ENCODE results near the gene MAP7D2. TPM values are rescaled to one million over a fixed set of nuclear protein-coding genes. Genes with fewer than 3 reads are reported as not detected.

MAP7D2 gene
- total and polyA plus RNA-seq, 2 of the 13 experiments (the other 11 are each of a cell fraction or from before 2014, with no cell fraction given): 9.6 to 10.5 TPM

GRCh38 chrX:20056704-20057103 lies 60.0 kb downstream of the MAP7D2 start:
- no peaks in the 10 kb centered on the region for H3K4me1 ChIP-seq (ENCODE audit: insufficient read depth, low read length)
- ATAC-seq: no peak
- CTCF ChIA-PET (ENCODE audit: low intra/inter-chr PET ratio, low total read pairs): no interaction called here

DNA sequence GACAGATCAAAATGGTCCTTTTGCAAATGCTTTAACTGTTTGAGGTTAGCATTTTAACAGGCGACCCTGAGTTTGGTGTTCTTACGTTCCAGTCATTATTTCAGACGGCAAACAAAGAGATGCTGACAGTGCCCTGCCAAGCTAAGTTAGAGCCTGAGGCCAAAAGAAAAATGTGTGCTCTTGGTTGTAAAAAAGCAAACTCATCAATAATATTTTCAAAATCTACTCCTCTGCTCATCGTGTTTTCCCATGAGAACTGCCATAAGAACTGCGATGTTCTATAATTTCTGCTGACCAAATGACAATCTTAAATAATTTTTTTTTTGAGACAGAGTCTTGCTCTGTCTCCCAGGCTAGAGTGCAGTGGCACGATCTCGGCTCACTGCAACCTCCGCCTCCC lies 63.2 kb downstream of the MAP7D2 start:
- Histone ChIP-seq H3K4me3 (replicated peaks in 1 of 3; ENCODE audit: insufficient read depth in 1 of 3, low read depth in 2 of 3, low read length in 3 of 3) (no peak overlapping the region), H3K9me3 (ENCODE audit: low read length) (no peaks in the 10 kb centered on the region), H3K27me3 (ENCODE audit: control insufficient read depth in 1 of 2, insufficient read depth in 2 of 2, low read length in 2 of 2) (no peaks in the 10 kb centered on the region), H3K79me2 (ENCODE audit: insufficient read depth, low read length) (no peaks in the 10 kb centered on the region), H3K4me2 (ENCODE audit: low read depth, low read length) (no peak overlapping the region), H2AFZ (ENCODE audit: low read length) (no peak overlapping the region), H3K36me3 (replicated peaks in 1 of 2; ENCODE audit: control insufficient read depth in 1 of 2, insufficient read depth in 2 of 2, low read length in 2 of 2) (0 out of 5 replicates have a peak, but pooled peaks cover 0 to 2% of the 10 kb centered on the region in 2 experiments), H3K4me1 (ENCODE audit: insufficient read depth, low read length) (no peaks in the 10 kb centered on the region), H4K20me1 (ENCODE audit: insufficient read depth, low read length) (no peaks in the 10 kb centered on the region), H3K27ac (ENCODE audit: extremely low read length, insufficient read depth, low read length) (no peak overlapping the region), H3K9ac (ENCODE audit: insufficient read depth, low read depth, low read length) (no peak overlapping the region)
- DNase-seq (ENCODE audit: low spot score) (no peak), FAIRE-seq (no peak), ATAC-seq (no peak)
- peak; percentile 53; the same call in 1 of the 2 replicates for TF ChIP-seq MAFF (IDR thresholded peaks at IDR 0.05; ENCODE audit: low read depth, low read length)
- TF ChIP-seq MAFK (conservative IDR thresholded peaks at IDR 0.05 in 1 of 2, IDR thresholded peaks at IDR 0.05 in 1 of 2; ENCODE audit: low read length in 2 of 2): peak; percentile 6 to 47; a peak in 1 of 4 replicates
- no peak for TF ChIP-seq ISX (CRISPR knock-in tag; conservative IDR thresholded peaks at IDR 0.05)
- 98% methylated on average over 8 of the region's 8 CpGs for WGBS (ENCODE audit: low lambda C conversion rate)
- ChIA-PET POLR2A (no interaction called here), CTCF (ENCODE audit: low intra/inter-chr PET ratio, low total read pairs) (no interaction called here)
- intact Hi-C loops (cut with micrococcal nuclease; ENCODE audit: unreplicated experiment) (no loop called here), in situ Hi-C loops (cut with HindIII; ENCODE audit: extremely low pct_ligation_motif_present, low pct_unique_long_range_greater_than_20kb) (no loop called here)
- BruUV-seq (replicated peaks): no TSS peak

More at GRCh38 chrX:20056704-20057103, 60.0 kb downstream of the MAP7D2 start:
- Histone ChIP-seq H3K36me3 (replicated peaks in 1 of 2; ENCODE audit: control insufficient read depth in 1 of 2, insufficient read depth in 2 of 2, low read length in 2 of 2) (0 out of 5 replicates have a peak, but pooled peaks cover 0 to 2% of the 10 kb centered on the region in 2 experiments), H3K9me3 (ENCODE audit: low read length) (no peaks in the 10 kb centered on the region), H3K4me2 (ENCODE audit: low read depth, low read length) (no peak overlapping the region), H3K9ac (ENCODE audit: insufficient read depth, low read depth, low read length) (no peak overlapping the region), H2AFZ (ENCODE audit: low read length) (no peak overlapping the region), H3K4me3 (replicated peaks in 1 of 3; ENCODE audit: insufficient read depth in 1 of 3, low read depth in 2 of 3, low read length in 3 of 3) (no peak overlapping the region), H3K27me3 (ENCODE audit: control insufficient read depth in 1 of 2, insufficient read depth in 2 of 2, low read length in 2 of 2) (no peaks in the 10 kb centered on the region), H3K79me2 (ENCODE audit: insufficient read depth, low read length) (no peaks in the 10 kb centered on the region), H4K20me1 (ENCODE audit: insufficient read depth, low read length) (no peaks in the 10 kb centered on the region), H3K27ac (ENCODE audit: extremely low read length, insufficient read depth, low read length) (no peak overlapping the region)
- no peak for TF ChIP-seq GMEB1 (CRISPR knock-in tag; IDR thresholded peaks at IDR 0.05; ENCODE audit: borderline replicate concordance)
- TF ChIP-seq ZNF431 (CRISPR knock-in tag; IDR thresholded peaks at IDR 0.05; ENCODE audit: borderline replicate concordance, low read depth): no peak
- TF ChIP-seq ZFP90 (CRISPR knock-in tag; IDR thresholded peaks at IDR 0.05; ENCODE audit: borderline replicate concordance): no peak
- TF ChIP-seq IKZF1 (IDR thresholded peaks at IDR 0.05): no peak
- no peak for TF ChIP-seq FOSL1 (CRISPR knock-in tag; IDR thresholded peaks at IDR 0.05; ENCODE audit: borderline replicate concordance)
- TF ChIP-seq ZNF768 (CRISPR knock-in tag; IDR thresholded peaks at IDR 0.05): no peak
- no TSS peak for BruUV-seq (replicated peaks)
- POLR2A ChIA-PET: no interaction called here
- no peak for DNase-seq (ENCODE audit: low spot score)
- no peak for FAIRE-seq
- intact Hi-C loops (cut with micrococcal nuclease; ENCODE audit: unreplicated experiment) (no loop called here), in situ Hi-C loops (cut with HindIII; ENCODE audit: extremely low pct_ligation_motif_present, low pct_unique_long_range_greater_than_20kb) (no loop called here)
- WGBS (ENCODE audit: low lambda C conversion rate): 87% methylated on average over 7 of the region's 11 CpGs

All from HepG2 (cell line).